Vagina (tissue), 2 donors: ENCODE results near the gene CALML3. TPM values are rescaled to one million over a fixed set of nuclear protein-coding genes. Genes with fewer than 3 reads are reported as not detected.

ENCODE experiments used
- DNase-seq, 2 donors: peaks; one replicate each; pipeline ENCODE4 v3.0.0-alpha.2; 2017; ENCODE audit errors: extremely low spot score in 2 of 2
- H3K27ac ChIP-seq: fragments of 200-600 bp; sonication (generic); one replicate; pipeline ENCODE4 v1.5.1; 2019
- H3K27me3 ChIP-seq: fragments of 200-600 bp; sonication (generic); one replicate; pipeline ENCODE4 v1.5.1; 2019
- H3K36me3 ChIP-seq, 2 donors: fragments of 200-600 bp; sonication (generic); one replicate each; pipeline ENCODE4 v1.5.1; 2017 to 2019
- H3K4me1 ChIP-seq: fragments of 200-600 bp; sonication (generic); one replicate; pipeline ENCODE4 v1.5.1; 2019
- H3K4me3 ChIP-seq, 2 donors: fragments of 200-600 bp; sonication (generic); 1 replicate in 1 of 2; 2 replicates in 1 of 2; pipeline ENCODE4 v1.5.1; 2016 to 2019
- H3K9me3 ChIP-seq: fragments of 200-600 bp; sonication (generic); one replicate; pipeline ENCODE4 v1.5.1; 2019
- POLR2A ChIP-seq, 2 donors: fragments of 450-650 bp; IDR thresholded peaks; one replicate each; pipeline ENCODE4 v1.6.1; 2017; ENCODE audit warnings: antibody characterized with exemption in 2 of 2, mild to moderate bottlenecking in 2 of 2, moderate library complexity in 2 of 2
- POLR2AphosphoS5 ChIP-seq, 2 donors: sonication (generic); formaldehyde crosslinking; IDR thresholded peaks; one replicate each; pipeline ENCODE4 v1.9.0; 2017; ENCODE audit warnings: antibody characterized with exemption in 2 of 2, mild to moderate bottlenecking in 2 of 2, low read depth in 1 of 2; ENCODE audit not compliant: insufficient read depth in 1 of 2
- intact Hi-C: fragments of 100-400 bp; cut with DNase I; formaldehyde crosslinking; loops from one replicate; pipeline ENCODE4 v1.15.1; 2023
- total RNA-seq: library from RNA; depleted of rRNA; stranded (reverse); fragments of >200 nt; gene quantifications from one replicate; pipeline ENCODE4 v1.2.3, GENCODE V29; 2016
- TF ChIP-seq, protein P1 (sequence below), 3 experiments: fragments of 450-650 bp in 2 of 3; fragments of 200-600 bp in 1 of 3; sonication (generic) in 1 of 3; IDR thresholded peaks; one replicate each; pipeline ENCODE4 v1.5.1; 2017 to 2019; ENCODE audit warnings: antibody characterized with exemption in 3 of 3, mild to moderate bottlenecking in 2 of 3, moderate library complexity in 2 of 3

CALML3 gene
- total RNA-seq, 1 donor from 2014 or later: 50.6 TPM

DNA sequence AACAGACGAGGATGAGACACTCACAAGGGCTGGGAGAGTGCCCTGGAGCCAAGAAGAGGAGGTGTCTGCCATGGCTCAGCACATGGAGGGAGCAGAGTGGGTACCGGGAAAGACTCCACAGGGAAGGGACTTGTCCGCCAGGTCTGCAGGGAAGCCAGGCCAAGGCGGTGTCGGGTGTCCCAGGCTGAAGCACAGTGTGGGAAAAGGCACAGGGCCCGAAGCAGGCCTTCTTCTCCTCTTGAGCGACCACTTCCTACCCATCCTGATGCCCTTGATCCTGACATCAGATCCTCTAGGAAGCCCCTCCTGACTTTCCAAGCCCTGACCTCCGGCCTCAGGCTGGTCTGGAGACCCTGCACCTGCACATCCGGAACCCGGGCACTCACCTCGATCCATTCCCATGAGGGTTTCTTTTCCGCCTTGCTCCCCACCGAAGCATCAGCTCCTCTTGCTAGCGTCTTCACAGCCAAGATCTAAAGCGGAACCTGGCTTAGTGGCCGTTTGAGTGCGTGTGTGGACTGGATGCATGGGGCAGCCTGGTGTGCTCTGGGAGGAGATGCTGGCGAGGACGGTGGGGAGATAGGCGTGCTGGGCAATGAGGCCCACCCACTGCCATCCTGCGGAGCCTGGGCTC lies 8.5 kb downstream of the CALML3 start:
- intact Hi-C loops: loop anchor here (10.0 kb wide), 2 partner anchors 88 to 92 kb away; no protein-coding TSS in a partner anchor
- no peaks in the 10 kb centered on the region for H3K9me3 ChIP-seq
- no peak overlapping the region for H3K4me3 ChIP-seq
- TF ChIP-seq, protein P1, sequence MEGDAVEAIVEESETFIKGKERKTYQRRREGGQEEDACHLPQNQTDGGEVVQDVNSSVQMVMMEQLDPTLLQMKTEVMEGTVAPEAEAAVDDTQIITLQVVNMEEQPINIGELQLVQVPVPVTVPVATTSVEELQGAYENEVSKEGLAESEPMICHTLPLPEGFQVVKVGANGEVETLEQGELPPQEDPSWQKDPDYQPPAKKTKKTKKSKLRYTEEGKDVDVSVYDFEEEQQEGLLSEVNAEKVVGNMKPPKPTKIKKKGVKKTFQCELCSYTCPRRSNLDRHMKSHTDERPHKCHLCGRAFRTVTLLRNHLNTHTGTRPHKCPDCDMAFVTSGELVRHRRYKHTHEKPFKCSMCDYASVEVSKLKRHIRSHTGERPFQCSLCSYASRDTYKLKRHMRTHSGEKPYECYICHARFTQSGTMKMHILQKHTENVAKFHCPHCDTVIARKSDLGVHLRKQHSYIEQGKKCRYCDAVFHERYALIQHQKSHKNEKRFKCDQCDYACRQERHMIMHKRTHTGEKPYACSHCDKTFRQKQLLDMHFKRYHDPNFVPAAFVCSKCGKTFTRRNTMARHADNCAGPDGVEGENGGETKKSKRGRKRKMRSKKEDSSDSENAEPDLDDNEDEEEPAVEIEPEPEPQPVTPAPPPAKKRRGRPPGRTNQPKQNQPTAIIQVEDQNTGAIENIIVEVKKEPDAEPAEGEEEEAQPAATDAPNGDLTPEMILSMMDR (IDR thresholded peaks at IDR 0.05): no peak
- TF ChIP-seq POLR2AphosphoS5 (IDR thresholded peaks at IDR 0.05; ENCODE audit: insufficient read depth in 1 of 2, low read depth in 1 of 2): no peak
- no peak for TF ChIP-seq POLR2A (IDR thresholded peaks at IDR 0.05)
- H3K27me3 ChIP-seq: no peaks in the 10 kb centered on the region
- DNase-seq: no peak
- peaks cover 21% of the 10 kb centered on the region for H3K4me1 ChIP-seq
- no peaks in the 10 kb centered on the region for H3K36me3 ChIP-seq
- no peak overlapping the region for H3K27ac ChIP-seq

DNA sequence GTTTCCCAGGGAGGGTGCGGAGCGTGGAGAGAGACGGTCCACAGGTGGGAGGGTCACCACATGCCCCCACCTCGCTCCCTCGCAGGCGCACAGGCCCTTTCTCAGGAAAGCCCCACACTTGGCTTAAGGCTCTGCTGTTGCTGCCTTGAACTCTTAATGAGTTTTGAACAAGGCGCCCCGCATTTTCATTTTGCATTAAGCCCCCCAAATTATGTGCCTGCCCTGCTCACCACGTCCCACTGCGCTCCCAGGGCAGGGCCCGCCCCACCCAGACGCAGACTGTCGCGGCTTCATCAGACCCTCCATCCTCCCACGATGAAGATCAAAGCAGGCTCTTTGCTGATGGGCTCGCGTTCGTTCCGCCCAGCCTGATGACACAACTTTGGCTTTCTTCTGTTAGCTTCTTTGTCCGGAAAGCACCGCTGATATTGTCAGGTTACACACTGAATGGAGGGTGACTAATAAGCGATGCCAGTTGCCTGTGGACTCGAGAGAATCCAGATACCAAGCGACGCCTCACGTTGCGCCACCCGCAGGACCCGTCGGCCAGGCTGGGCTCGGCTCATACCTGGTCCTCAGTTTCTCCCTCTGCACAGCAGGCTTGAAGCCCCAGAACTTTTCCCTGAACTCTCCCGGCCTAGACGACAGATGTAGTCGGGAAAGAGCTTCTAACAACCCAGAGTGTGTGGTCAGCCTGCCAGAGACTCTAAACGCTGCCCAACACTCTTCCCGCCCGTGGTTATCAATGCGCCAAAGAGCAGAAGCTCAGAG lies 9.5 kb downstream of the CALML3 start:
- Histone ChIP-seq H3K4me1 (peaks cover 29% of the 10 kb centered on the region), H3K27ac (peak overlapping the region; percentile 74), H3K4me3 (no peak overlapping the region), H3K9me3 (no peaks in the 10 kb centered on the region), H3K36me3 (no peaks in the 10 kb centered on the region), H3K27me3 (no peaks in the 10 kb centered on the region)
- intact Hi-C loops: loop anchor here (10.0 kb wide), 2 partner anchors 89 to 91 kb away; no protein-coding TSS in a partner anchor
- TF ChIP-seq, protein P1 (IDR thresholded peaks at IDR 0.05): no peak
- TF ChIP-seq POLR2A (IDR thresholded peaks at IDR 0.05): no peak
- TF ChIP-seq POLR2AphosphoS5 (IDR thresholded peaks at IDR 0.05; ENCODE audit: insufficient read depth in 1 of 2, low read depth in 1 of 2): no peak
- no peak for DNase-seq

DNA sequence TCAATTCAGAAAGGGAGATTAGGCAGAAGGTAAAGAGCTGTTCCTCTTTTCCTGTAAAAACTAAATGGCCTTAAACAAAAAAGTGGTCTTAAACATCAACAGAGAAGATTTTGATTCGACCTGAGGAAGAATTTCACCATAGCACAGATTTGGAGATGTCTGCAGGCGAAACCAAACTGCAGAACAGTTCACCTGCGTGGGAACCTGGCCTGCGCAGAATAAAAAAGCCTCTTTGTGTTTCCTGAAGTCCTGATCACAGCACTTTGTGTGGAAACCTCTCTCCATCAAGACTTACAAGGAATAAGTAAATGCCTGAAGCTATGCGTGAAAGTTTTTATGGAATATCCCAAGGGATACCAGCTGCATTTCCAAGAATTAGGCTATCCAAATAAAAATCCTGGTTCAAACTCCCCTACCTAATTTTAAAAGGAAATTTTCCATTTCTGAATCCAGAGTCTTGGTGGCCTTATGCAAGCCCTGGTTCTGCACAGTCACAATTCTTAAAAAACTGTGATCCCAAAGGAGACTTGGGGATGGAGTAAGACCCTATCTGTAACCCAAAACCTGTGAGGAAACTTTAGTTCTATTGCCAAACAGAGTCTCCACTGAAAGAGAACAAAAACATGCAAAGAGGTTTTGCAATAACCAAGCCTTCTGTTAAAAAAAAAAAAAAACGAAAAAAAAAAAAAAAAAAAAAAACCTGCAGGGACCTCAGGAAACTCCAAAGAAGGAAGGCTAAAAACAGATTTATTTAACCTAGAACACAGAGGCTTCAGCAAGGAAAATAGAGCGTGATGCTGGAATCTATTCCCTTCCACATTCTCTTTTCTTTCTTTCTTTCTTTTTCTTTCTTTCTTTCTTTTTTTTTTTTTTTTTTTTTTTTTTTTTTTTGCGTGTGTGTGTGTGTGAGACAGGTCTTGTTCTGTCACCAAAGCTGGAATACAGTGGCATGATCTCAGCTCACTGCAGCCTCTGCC lies 10.4 kb downstream of the CALML3 start:
- intact Hi-C loops: loop anchor here (10.0 kb wide), 2 partner anchors 90 kb away; no protein-coding TSS in a partner anchor
- Histone ChIP-seq H3K36me3 (no peaks in the 10 kb centered on the region), H3K4me1 (peaks cover 30% of the 10 kb centered on the region), H3K4me3 (no peak overlapping the region), H3K27ac (peak overlapping the region; percentile 74), H3K27me3 (no peaks in the 10 kb centered on the region), H3K9me3 (no peaks in the 10 kb centered on the region)
- no peak for DNase-seq
- TF ChIP-seq POLR2AphosphoS5 (IDR thresholded peaks at IDR 0.05; ENCODE audit: insufficient read depth in 1 of 2, low read depth in 1 of 2): peak in 1 of 2 donors; percentile 58
- no peak for TF ChIP-seq POLR2A (IDR thresholded peaks at IDR 0.05)

DNA sequence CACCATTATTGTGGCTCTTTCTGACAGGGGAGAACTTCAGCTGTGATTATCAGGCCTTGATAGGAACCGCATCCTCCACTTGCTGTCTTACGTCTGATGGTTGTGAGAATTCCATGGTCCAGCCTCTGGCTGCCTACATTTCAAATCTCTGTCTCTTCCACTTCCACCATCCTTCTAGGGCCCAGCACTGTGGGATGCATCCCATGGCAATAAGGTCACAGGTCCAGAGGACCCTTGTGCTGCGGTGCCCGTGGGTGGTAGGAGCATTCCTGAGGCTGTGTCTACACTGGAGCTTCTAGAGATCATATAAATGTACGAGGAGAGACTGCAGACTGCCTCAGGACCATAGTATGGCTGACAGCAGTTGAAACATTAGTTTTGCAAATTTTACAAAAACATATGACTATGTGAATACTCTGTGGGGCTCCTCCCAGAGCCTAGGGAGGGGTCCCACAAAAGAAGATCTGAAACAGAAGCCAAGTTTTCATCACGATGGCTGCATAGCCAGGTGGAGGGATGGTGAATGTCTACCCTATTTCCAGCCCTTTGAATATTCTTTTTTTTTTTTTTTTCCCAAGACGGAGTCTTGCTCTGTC lies 11.8 kb downstream of the CALML3 start:
- no peaks in the 10 kb centered on the region for H3K27me3 ChIP-seq
- intact Hi-C loops: loop anchor here (10.0 kb wide), 2 partner anchors 88 to 92 kb away; no protein-coding TSS in a partner anchor
- TF ChIP-seq POLR2AphosphoS5 (IDR thresholded peaks at IDR 0.05; ENCODE audit: insufficient read depth in 1 of 2, low read depth in 1 of 2) (no peak), POLR2A (IDR thresholded peaks at IDR 0.05) (no peak)
- TF ChIP-seq, protein P1 (IDR thresholded peaks at IDR 0.05): no peak
- no peak for DNase-seq
- no peaks in the 10 kb centered on the region for H3K36me3 ChIP-seq
- peaks cover 30% of the 10 kb centered on the region for H3K4me1 ChIP-seq
- no peak overlapping the region for H3K27ac ChIP-seq
- H3K4me3 ChIP-seq: no peak overlapping the region
- no peaks in the 10 kb centered on the region for H3K9me3 ChIP-seq
